ENCODE results near the gene RNU1-3. TPM values are rescaled to one million over a fixed set of nuclear protein-coding genes. Genes with fewer than 3 reads are reported as not detected.
"Not testable (repeated sequence)": the region's sequence is repeated elsewhere in the genome, so short reads cannot be mapped to it uniquely, and the experiment has no call there.

Gene RNU1-3
- total RNA-seq, 2 experiments from 2014 or later: 4,982 to 5,937 TPM

DNA sequence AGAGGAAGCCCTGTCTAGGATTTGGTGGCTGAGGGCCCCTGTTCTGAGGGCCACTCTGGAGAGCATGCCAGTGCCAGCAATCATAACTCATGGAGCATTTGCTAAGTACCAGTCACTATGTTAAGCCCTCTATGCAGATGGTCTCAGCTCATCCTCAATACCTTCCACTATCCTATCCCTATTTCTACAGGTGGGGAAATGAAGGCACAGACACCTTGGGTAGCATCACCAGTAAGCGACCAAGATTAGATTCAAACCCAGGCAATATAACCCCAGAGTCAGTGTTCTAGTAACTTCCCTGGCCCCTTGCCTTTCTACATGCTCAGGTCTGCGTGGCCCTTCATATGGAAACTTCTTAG, 45.5 kb downstream of the RNU1-3 start:
- H3K36me3 Mint-ChIP-seq (ENCODE audit: low read depth): no peaks in the 10 kb centered on the region
- no peak overlapping the region for H3K27ac Mint-ChIP-seq
- H3K27me3 Mint-ChIP-seq: no peaks in the 10 kb centered on the region
- intact Hi-C loops (cut with DNase I, micrococcal nuclease): loop anchor here in 1 of 2 experiments (1.0 kb wide), 1 partner anchor 330 kb away; no protein-coding TSS in a partner anchor
- no peaks in the 10 kb centered on the region for H3K4me1 Mint-ChIP-seq (ENCODE audit: low read depth)
- ATAC-seq (ENCODE audit: poor library complexity) (no peak), DNase-seq (peak in 1 of 14 experiments; percentile 33)
- peaks cover 55% of the 10 kb centered on the region for H3K36me3 ChIP-seq (ENCODE audit: insufficient read depth, low read length)
- no peaks in the 10 kb centered on the region for H3K9me3 ChIP-seq (ENCODE audit: control insufficient read depth in 1 of 2, insufficient read depth in 1 of 2, low read length in 2 of 2)
- ChIA-PET CTCF (interaction anchor here (0.7 to 2.1 kb wide), 9 partner anchors 9 to 269 kb away, joined by 3 to 6 read pairs (median 4); partner anchors contain the start of gene FBXO42), POLR2A (interaction anchor here (0.9 to 1.0 kb wide), 3 partner anchors 9 to 283 kb away, joined by 3 to 5 read pairs (median 4); partner anchors contain the start of gene FBXO42)
- H3K4me3 Mint-ChIP-seq: no peak overlapping the region
- H3K27ac ChIP-seq (ENCODE audit: low read depth in 1 of 2, low read length in 2 of 2): no peak overlapping the region
- H3K27me3 ChIP-seq (ENCODE audit: control insufficient read depth in 1 of 2, insufficient read depth in 2 of 2, low read length in 2 of 2): no peaks in the 10 kb centered on the region
- no peaks in the 10 kb centered on the region for H3K9me3 Mint-ChIP-seq
- TF ChIP-seq, protein P1, sequence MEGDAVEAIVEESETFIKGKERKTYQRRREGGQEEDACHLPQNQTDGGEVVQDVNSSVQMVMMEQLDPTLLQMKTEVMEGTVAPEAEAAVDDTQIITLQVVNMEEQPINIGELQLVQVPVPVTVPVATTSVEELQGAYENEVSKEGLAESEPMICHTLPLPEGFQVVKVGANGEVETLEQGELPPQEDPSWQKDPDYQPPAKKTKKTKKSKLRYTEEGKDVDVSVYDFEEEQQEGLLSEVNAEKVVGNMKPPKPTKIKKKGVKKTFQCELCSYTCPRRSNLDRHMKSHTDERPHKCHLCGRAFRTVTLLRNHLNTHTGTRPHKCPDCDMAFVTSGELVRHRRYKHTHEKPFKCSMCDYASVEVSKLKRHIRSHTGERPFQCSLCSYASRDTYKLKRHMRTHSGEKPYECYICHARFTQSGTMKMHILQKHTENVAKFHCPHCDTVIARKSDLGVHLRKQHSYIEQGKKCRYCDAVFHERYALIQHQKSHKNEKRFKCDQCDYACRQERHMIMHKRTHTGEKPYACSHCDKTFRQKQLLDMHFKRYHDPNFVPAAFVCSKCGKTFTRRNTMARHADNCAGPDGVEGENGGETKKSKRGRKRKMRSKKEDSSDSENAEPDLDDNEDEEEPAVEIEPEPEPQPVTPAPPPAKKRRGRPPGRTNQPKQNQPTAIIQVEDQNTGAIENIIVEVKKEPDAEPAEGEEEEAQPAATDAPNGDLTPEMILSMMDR (IDR thresholded peaks at IDR 0.05): peak; percentile 32
- no peaks in the 10 kb centered on the region for H3K4me1 ChIP-seq (ENCODE audit: insufficient read depth, low read length)
- no peak overlapping the region for H3K4me3 ChIP-seq (ENCODE audit: low read length)

DNA sequence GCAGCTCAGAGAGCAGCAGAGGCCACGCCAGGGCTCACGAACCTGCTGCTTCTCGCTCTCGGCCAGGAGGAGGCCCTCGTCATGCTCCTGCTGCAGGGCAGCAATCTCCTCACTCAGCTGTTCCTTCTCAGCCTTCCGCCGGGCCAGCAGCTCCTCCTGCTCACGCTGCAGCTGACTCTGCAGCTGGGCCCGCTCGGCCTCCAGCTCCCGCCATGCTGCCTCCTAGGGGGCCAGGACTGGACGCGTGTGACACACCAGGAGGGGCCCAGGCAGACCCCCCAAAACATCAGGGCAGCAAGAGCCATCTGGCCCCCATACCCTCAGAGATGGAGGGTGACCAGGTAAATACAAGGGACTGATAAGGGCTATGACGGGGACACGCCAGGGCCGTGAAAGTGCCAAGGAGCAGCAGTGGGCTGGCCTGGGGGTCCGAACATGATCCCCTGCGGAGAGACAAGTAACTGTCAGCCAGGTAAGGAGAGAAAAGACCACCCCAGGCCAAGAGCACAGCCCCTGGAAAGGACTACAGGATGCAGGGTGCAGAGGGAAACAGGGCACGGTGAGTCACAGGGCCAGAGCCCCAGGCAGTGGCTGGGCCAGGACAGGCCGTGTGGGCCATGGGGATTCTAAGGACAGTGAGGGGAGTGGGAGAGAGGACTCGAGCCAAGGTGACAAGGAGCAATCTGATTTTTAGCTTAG, 46.8 kb downstream of the RNU1-3 start:
- intact Hi-C loops (cut with DNase I, micrococcal nuclease): loop anchor here in 1 of 2 experiments (5.0 to 10.0 kb wide), 4 partner anchors 125 to 322 kb away; partner anchors contain the start of genes CROCC and SZRD1

DNA sequence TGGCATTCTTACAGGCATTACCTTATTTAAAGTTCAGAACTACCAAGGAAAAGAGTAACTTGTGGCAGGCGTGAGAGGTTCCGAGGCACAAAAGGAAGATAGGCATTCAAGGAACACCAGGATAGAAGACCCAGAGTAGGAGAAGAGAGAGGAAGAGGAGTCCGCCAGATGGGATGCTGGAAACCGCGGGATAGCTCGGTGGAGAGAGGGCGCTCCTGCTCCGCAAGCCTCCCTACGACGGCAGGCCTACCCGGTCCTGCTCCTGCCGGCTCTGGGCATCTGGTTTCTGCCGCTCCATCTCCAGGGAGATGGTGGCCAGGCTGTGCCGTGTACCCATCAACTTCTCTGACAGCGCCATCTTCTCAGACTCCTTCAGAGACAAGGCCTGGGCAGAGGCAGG, 48.0 kb downstream of the RNU1-3 start:
- Histone ChIP-seq H3K4me1 (ENCODE audit: insufficient read depth, low read length) (peaks cover 7% of the 10 kb centered on the region), H3K9me3 (ENCODE audit: control insufficient read depth in 1 of 2, insufficient read depth in 1 of 2, low read length in 2 of 2) (no peaks in the 10 kb centered on the region), H3K27me3 (ENCODE audit: control insufficient read depth in 1 of 2, insufficient read depth in 2 of 2, low read length in 2 of 2) (peaks cover under 1 to 9% of the 10 kb centered on the region in 2 experiments), H3K36me3 (ENCODE audit: insufficient read depth, low read length) (peaks cover 34% of the 10 kb centered on the region), H3K27ac (ENCODE audit: low read depth in 1 of 2, low read length in 2 of 2) (no peak overlapping the region), H3K4me3 (ENCODE audit: low read length) (no peak overlapping the region)
- no peaks in the 10 kb centered on the region for H3K36me3 Mint-ChIP-seq (ENCODE audit: low read depth)
- H3K4me3 Mint-ChIP-seq: no peak overlapping the region
- ChIA-PET CTCF (interaction anchor here (1.3 kb wide), 1 partner anchor 9 kb away, joined by 3 read pairs; no protein-coding TSS in a partner anchor), POLR2A (no interaction called here)
- no peaks in the 10 kb centered on the region for H3K27me3 Mint-ChIP-seq
- DNase-seq (peak in 2 of 14 experiments; percentile 38 to 45), ATAC-seq (ENCODE audit: poor library complexity) (no peak)
- intact Hi-C loops (cut with DNase I, micrococcal nuclease): loop anchor here in 1 of 2 experiments (5.0 to 10.0 kb wide), 4 partner anchors 124 to 324 kb away; partner anchors contain the start of genes CROCC and SZRD1
- no peaks in the 10 kb centered on the region for H3K4me1 Mint-ChIP-seq (ENCODE audit: low read depth)
- no peak overlapping the region for H3K27ac Mint-ChIP-seq
- no peaks in the 10 kb centered on the region for H3K9me3 Mint-ChIP-seq
- TF ChIP-seq, protein P1 (IDR thresholded peaks at IDR 0.05): no peak

More for the DNA sequence above, 46.8 kb downstream of the RNU1-3 start:
- H3K4me1 ChIP-seq (ENCODE audit: insufficient read depth, low read length); H3K4me3 Mint-ChIP-seq; H3K27me3 ChIP-seq (ENCODE audit: control insufficient read depth in 1 of 2, insufficient read depth in 2 of 2, low read length in 2 of 2); H3K4me3 ChIP-seq (ENCODE audit: low read length); H3K27ac ChIP-seq (ENCODE audit: low read depth in 1 of 2, low read length in 2 of 2); H3K36me3 Mint-ChIP-seq (ENCODE audit: low read depth); H3K4me1 Mint-ChIP-seq (ENCODE audit: low read depth); H3K27me3 Mint-ChIP-seq; H3K9me3 Mint-ChIP-seq; H3K9me3 ChIP-seq (ENCODE audit: control insufficient read depth in 1 of 2, insufficient read depth in 1 of 2, low read length in 2 of 2); ATAC-seq (ENCODE audit: poor library complexity); H3K27ac Mint-ChIP-seq: not testable (repeated sequence)
- POLR2A ChIA-PET: interaction anchor here (0.9 kb wide), 1 partner anchor 285 kb away, joined by 4 read pairs; no protein-coding TSS in a partner anchor
- H3K36me3 ChIP-seq (ENCODE audit: insufficient read depth, low read length): peaks cover 44% of the 10 kb centered on the region
- CTCF ChIA-PET: interaction anchor here (0.9 to 2.1 kb wide), 4 partner anchors 11 to 268 kb away, joined by 3 to 5 read pairs (median 4); partner anchors contain the start of gene FBXO42
- peak in 2 of 14 experiments; percentile 37 to 38 for DNase-seq
